Esophagus squamous epithelium (tissue), 4 donors: ENCODE measurements around the gene TMEM106B.

Experiments
- POLR2A ChIP-seq, 4 donors: fragments of 450-650 bp; IDR thresholded peaks; one replicate each; pipeline ENCODE4 v1.6.1; 2017; ENCODE audit warnings: antibody characterized with exemption in 4 of 4, mild to moderate bottlenecking in 4 of 4, moderate library complexity in 3 of 4
- TF ChIP-seq, protein P1 (sequence below), 6 experiments: fragments of 450-650 bp in 4 of 6; fragments of 200-600 bp in 2 of 6; sonication (generic) in 2 of 6; IDR thresholded peaks; one replicate each; pipeline ENCODE4 v1.5.1; 2016 to 2019; ENCODE audit warnings: antibody characterized with exemption in 6 of 6, mild to moderate bottlenecking in 4 of 6, moderate library complexity in 4 of 6

DNA sequence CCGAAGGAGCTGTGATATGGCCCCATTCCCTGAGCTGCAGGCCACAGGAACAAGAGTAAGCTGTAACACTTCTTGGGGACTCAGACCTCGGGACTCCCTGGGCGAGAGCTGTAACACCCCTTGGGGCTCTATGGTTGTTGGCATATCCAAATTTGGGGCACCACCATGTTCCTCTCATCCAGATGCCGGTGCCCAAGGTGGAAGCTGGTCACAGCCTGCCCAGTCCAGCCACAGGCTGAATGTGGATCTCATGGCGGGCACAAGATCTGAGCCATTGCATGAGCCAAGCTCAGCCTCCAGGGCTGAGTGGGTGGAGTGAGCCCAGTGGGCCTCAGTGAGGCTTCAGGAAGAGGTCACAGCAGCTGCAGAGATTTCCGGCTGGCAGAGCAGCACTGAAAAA, 78.9 kb downstream of the TMEM106B start:
- TF ChIP-seq, protein P1, sequence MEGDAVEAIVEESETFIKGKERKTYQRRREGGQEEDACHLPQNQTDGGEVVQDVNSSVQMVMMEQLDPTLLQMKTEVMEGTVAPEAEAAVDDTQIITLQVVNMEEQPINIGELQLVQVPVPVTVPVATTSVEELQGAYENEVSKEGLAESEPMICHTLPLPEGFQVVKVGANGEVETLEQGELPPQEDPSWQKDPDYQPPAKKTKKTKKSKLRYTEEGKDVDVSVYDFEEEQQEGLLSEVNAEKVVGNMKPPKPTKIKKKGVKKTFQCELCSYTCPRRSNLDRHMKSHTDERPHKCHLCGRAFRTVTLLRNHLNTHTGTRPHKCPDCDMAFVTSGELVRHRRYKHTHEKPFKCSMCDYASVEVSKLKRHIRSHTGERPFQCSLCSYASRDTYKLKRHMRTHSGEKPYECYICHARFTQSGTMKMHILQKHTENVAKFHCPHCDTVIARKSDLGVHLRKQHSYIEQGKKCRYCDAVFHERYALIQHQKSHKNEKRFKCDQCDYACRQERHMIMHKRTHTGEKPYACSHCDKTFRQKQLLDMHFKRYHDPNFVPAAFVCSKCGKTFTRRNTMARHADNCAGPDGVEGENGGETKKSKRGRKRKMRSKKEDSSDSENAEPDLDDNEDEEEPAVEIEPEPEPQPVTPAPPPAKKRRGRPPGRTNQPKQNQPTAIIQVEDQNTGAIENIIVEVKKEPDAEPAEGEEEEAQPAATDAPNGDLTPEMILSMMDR (IDR thresholded peaks at IDR 0.05) = no peak
- no peak for TF ChIP-seq POLR2A (IDR thresholded peaks at IDR 0.05)
